Right lobe of liver (tissue), 6 donors: ENCODE results near the gene ZNF17. TPM values are rescaled to one million over a fixed set of nuclear protein-coding genes. Genes with fewer than 3 reads are reported as not detected.
"Not testable (repeated sequence)": the region's sequence is repeated elsewhere in the genome, so short reads cannot be mapped to it uniquely, and the experiment has no call there.

Source experiments
- ATAC-seq, 4 donors: fragments of 200-7000 bp; cut with Tn5 transposase; one replicate each; pipeline ENCODE4 v1.9.1; 2020; ENCODE audit warnings: mild to moderate bottlenecking in 4 of 4, moderate library complexity in 4 of 4
- DNase-seq, 3 donors: peaks; one replicate each; pipeline ENCODE4 v3.0.0-alpha.2; 2020
- H3K27ac ChIP-seq, 3 donors: fragments of 200-600 bp; one replicate each; pipeline ENCODE4 v1.8.0; 2022
- H3K27me3 ChIP-seq, 2 donors: fragments of 200-600 bp; one replicate each; pipeline ENCODE4 v1.8.0; 2022
- H3K36me3 ChIP-seq, 4 donors: fragments of 200-600 bp; sonication (generic) in 1 of 4; one replicate each; pipeline versions ENCODE4 v1.5.1 to v1.8.0; 2017 to 2022; ENCODE audit warnings: control low read depth in 1 of 4
- H3K4me1 ChIP-seq, 4 donors: fragments of 200-600 bp; sonication (generic) in 1 of 4; one replicate each; pipeline versions ENCODE4 v1.5.1 to v1.8.0; 2017 to 2022; ENCODE audit warnings: control low read depth in 1 of 4
- H3K4me3 ChIP-seq, 3 donors: fragments of 200-600 bp; one replicate each; pipeline ENCODE4 v1.8.0; 2022
- H3K9me3 ChIP-seq, 4 donors: fragments of 200-600 bp; sonication (generic) in 1 of 4; one replicate each; pipeline versions ENCODE4 v1.5.1 to v1.8.0; 2017 to 2022; ENCODE audit warnings: control low read depth in 1 of 4
- POLR2A ChIP-seq: fragments of 450-650 bp; IDR thresholded peaks from one replicate; pipeline ENCODE4 v1.6.1; 2017; ENCODE audit warnings: antibody characterized with exemption, mild to moderate bottlenecking
- WGBS: methylation state at CpG from one replicate; pipeline ENCODE4 v1.1.6; 2018; ENCODE audit warnings: low coverage, low lambda C conversion rate; ENCODE audit not compliant: insufficient coverage; ENCODE audit errors: missing lambda C conversion rate; 5-methylcytosine and 5-hydroxymethylcytosine counted together
- intact Hi-C, 2 donors: fragments of 100-400 bp; cut with DNase I; formaldehyde crosslinking; loops; one replicate each; pipeline versions ENCODE4 v1.11.2 to v1.14.1; 2022
- total RNA-seq, 6 experiments: library from RNA; depleted of rRNA in 2 of 6; stranded (reverse); fragments of >200 nt in 2 of 6; fragmentation: NEBNext Ultra II Directional in 3 of 6; extraction: Animal tissue kit (Norgen Biotek cat#: 25700) in 3 of 6; gene quantifications; one replicate each; pipeline versions ENCODE4 v1.1.0 to v1.2.4, GENCODE V29; 2016 to 2023
- TF ChIP-seq, protein P1 (sequence below), 4 donors: fragments of 200-600 bp in 3 of 4; fragments of 450-650 bp in 1 of 4; IDR thresholded peaks; one replicate each; pipeline versions ENCODE4 v1.5.1 to v1.8.0; 2016 to 2022; ENCODE audit warnings: antibody characterized with exemption in 4 of 4, mild to moderate bottlenecking in 2 of 4
- donor health status: DM: no; HTN: yes; CAD: no.
- donor health status: DM: no; HTN: no; CAD: no.
- donor health status: DM: no; HTN: no; CAD: no.
- donor health status: DM: no; HTN: yes; CAD: no.
- donor health status: DM: no; HTN: yes; CAD: no.

Gene ZNF17
- total RNA-seq, 6 experiments from 2014 or later, result 1.8 to 4.6 (median 3.4) TPM

DNA sequence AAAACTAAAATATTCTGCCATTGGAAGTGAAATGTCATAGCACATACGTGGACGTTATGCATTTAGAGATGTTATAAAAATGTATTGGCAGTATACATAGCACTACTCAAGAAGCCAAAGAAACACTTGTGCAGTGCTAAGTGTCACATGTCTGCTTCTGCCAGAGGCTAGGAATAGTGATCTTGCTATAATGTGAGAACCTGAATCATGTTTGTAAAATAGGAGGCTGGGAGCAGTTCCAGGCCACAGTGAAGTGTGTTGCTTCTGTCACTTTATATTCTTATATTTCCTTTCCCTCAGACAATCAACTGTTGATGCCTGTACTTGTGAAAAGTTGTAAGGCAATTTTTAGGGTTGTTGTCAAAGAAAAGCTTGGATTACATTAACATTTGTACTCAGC lies 44.2 kb upstream of the ZNF17 start:
- H3K4me3 ChIP-seq, result no peak overlapping the region
- no peak for TF ChIP-seq POLR2A
- TF ChIP-seq, protein P1, sequence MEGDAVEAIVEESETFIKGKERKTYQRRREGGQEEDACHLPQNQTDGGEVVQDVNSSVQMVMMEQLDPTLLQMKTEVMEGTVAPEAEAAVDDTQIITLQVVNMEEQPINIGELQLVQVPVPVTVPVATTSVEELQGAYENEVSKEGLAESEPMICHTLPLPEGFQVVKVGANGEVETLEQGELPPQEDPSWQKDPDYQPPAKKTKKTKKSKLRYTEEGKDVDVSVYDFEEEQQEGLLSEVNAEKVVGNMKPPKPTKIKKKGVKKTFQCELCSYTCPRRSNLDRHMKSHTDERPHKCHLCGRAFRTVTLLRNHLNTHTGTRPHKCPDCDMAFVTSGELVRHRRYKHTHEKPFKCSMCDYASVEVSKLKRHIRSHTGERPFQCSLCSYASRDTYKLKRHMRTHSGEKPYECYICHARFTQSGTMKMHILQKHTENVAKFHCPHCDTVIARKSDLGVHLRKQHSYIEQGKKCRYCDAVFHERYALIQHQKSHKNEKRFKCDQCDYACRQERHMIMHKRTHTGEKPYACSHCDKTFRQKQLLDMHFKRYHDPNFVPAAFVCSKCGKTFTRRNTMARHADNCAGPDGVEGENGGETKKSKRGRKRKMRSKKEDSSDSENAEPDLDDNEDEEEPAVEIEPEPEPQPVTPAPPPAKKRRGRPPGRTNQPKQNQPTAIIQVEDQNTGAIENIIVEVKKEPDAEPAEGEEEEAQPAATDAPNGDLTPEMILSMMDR (IDR thresholded peaks at IDR 0.05), result no peak
- intact Hi-C loops, result no loop called here
- ATAC-seq, result no peak
- no peaks in the 10 kb centered on the region for H3K9me3 ChIP-seq
- no peaks in the 10 kb centered on the region for H3K27me3 ChIP-seq
- WGBS, result 94% methylated on average over 2 of the region's 2 CpGs
- no peak for DNase-seq
- H3K4me1 ChIP-seq, result peaks cover 0 to 5% (median 2%) of the 10 kb centered on the region in 4 donors
- no peaks in the 10 kb centered on the region for H3K36me3 ChIP-seq
- no peak overlapping the region for H3K27ac ChIP-seq

- no peaks in the 10 kb centered on the region for H3K27me3 ChIP-seq
- WGBS, result 89% methylated on average over 4 of the region's 6 CpGs
- no peaks in the 10 kb centered on the region for H3K4me1 ChIP-seq
- no peak for ATAC-seq
- H3K36me3 ChIP-seq, result peaks cover 0 to 17% (median 0%) of the 10 kb centered on the region in 4 donors
- intact Hi-C loops, result no loop called here
- H3K9me3 ChIP-seq, result peaks cover 0 to 11% (median 5%) of the 10 kb centered on the region in 4 donors
- no peak overlapping the region for H3K4me3 ChIP-seq
- H3K27ac ChIP-seq, result no peak overlapping the region
- DNase-seq, result no peak
- TF ChIP-seq POLR2A, result no peak
- TF ChIP-seq, protein P1 (IDR thresholded peaks at IDR 0.05), result no peak
Measured at GRCh38 chr19:57374179-57374578, 36.8 kb upstream of the ZNF17 start.

DNA sequence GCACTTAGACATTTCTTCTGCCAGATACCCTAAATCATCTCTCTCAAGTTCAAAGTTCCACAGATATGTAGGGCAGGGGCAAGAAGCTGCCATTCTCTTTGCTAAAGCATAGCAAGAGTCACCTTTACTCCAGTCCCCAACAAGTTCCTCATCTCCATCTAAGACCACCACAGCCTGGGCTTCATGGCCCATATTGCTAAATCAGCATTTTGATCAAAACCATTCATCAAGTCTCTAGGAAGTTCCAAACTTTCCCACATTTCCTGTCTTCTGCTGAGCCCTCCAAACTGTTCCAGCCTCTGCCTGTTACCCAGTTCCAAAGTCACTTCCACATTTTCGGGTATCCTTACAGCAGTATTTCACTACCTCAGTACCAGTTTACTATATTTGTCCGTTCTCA lies 36.3 kb upstream of the ZNF17 start:
- intact Hi-C loops, H3K27me3 ChIP-seq, H3K4me3 ChIP-seq, DNase-seq, ATAC-seq, H3K27ac ChIP-seq, H3K4me1 ChIP-seq: not testable (repeated sequence)
- H3K9me3 ChIP-seq, result peaks cover 0 to 15% (median 5%) of the 10 kb centered on the region in 4 donors
- 94% methylated on average over 2 of the region's 2 CpGs for WGBS
- peaks cover 0 to 17% (median 0%) of the 10 kb centered on the region in 4 donors for H3K36me3 ChIP-seq

- ATAC-seq, result no peak
- H3K4me3 ChIP-seq, result no peak overlapping the region
- 100% methylated on average over 3 of the region's 6 CpGs for WGBS
- H3K9me3 ChIP-seq, result peaks cover 0 to 17% (median 5%) of the 10 kb centered on the region in 4 donors
- no peaks in the 10 kb centered on the region for H3K4me1 ChIP-seq
- H3K27me3 ChIP-seq, result no peaks in the 10 kb centered on the region
- H3K27ac ChIP-seq, result no peak overlapping the region
- no peak for DNase-seq
- H3K36me3 ChIP-seq, result peaks cover 0 to 17% (median 0%) of the 10 kb centered on the region in 4 donors
- intact Hi-C loops, result no loop called here
- TF ChIP-seq, protein P1 (IDR thresholded peaks at IDR 0.05), result no peak
- no peak for TF ChIP-seq POLR2A
Measured at GRCh38 chr19:57376151-57376550, 34.8 kb upstream of the ZNF17 start.

- peaks cover 0 to 16% (median 0%) of the 10 kb centered on the region in 4 donors for H3K36me3 ChIP-seq
- WGBS, result 93% methylated on average over 3 of the region's 3 CpGs
- no peak for TF ChIP-seq POLR2A
- TF ChIP-seq, protein P1 (IDR thresholded peaks at IDR 0.05), result no peak
- peaks cover 0 to 17% (median 5%) of the 10 kb centered on the region in 4 donors for H3K9me3 ChIP-seq
- intact Hi-C loops, result no loop called here
- H3K4me1 ChIP-seq, result no peaks in the 10 kb centered on the region
- DNase-seq, result no peak
- no peak overlapping the region for H3K27ac ChIP-seq
- ATAC-seq, result no peak
- H3K27me3 ChIP-seq, result no peaks in the 10 kb centered on the region
- H3K4me3 ChIP-seq, result no peak overlapping the region
Measured at GRCh38 chr19:57377498-57378146, 33.3 kb upstream of the ZNF17 start.
